Fibroblast of the aortic adventitia (primary cell): Measurements from ENCODE around the gene SLC25A44. TPM values are rescaled to one million over a fixed set of nuclear protein-coding genes. Genes with fewer than 3 reads are reported as not detected.

Experiments used
- DNase-seq: peaks from one replicate; pipeline ENCODE4 v3.0.0-alpha.2; 2010; ENCODE audit warnings: low read depth
- H3K4me3 ChIP-seq: 2 replicates; pipeline ENCODE4 v1.5.1; 2011; ENCODE audit warnings: low read depth, mild to moderate bottlenecking, control low read depth, low read length, moderate library complexity
- CTCF ChIP-seq: IDR thresholded peaks from 2 replicates; pipeline ENCODE4 v1.5.1; 2011; ENCODE audit warnings: mild to moderate bottlenecking, low read length, control low read depth, inconsistent platforms; ENCODE audit not compliant: insufficient read depth
- total RNA-seq: library from RNA; depleted of rRNA; stranded (reverse); fragments of >200 nt; gene quantifications from 2 replicates; pipeline ENCODE4 v1.2.3, GENCODE V29; 2012; ENCODE audit warnings: low replicate concordance

SLC25A44 gene
- total RNA-seq, 1 donor = 14.5 TPM

DNA sequence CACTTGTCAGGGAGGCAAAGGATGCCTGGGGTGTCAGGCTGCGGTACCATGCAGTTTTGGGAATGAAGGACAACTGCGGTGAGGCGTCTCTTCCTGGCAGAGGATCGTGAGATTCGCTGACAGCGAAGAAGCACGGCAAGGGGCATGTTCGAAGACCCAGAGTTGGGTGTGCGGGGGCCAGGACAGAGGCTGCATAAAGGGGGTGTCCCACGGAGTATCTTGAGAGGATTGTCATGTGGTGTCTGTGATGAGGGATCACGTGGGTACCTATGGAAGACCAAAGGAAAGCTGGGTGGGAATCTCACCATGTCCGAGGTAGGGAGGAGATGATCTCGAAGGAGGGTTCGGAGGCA is 372 bp downstream of the SLC25A44 start:
- peak overlapping the region; percentile 98 for H3K4me3 ChIP-seq
- peak; percentile 15 for DNase-seq
- no peak for TF ChIP-seq CTCF

GRCh38 chr1:156195853-156196252 is 1.9 kb downstream of the SLC25A44 start:
- H3K4me3 ChIP-seq = no peak overlapping the region
- DNase-seq = no peak
- TF ChIP-seq CTCF = no peak

DNA sequence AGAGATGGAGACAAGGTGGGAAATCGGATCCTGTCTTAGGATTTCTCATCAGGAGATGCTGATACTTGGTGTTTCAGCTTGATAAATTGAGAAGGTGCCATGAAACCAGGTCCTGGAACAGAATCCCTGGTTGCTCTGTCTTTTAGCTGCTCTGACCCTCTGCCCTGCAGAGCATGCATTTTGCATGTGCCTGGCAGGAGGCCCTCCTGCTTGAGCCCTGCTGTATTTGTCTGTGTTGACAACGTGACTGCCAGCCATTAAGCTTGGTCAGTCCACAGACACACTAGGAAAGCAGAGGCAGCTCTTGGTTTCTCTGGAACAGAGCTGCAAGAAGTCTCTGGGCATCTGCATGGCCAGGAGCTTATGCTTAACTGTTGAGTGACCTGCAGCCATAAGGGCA is 2.5 kb downstream of the SLC25A44 start:
- DNase-seq = no peak
- no peak overlapping the region for H3K4me3 ChIP-seq
- no peak for TF ChIP-seq CTCF

- no peak for TF ChIP-seq CTCF
- H3K4me3 ChIP-seq = no peak overlapping the region
- no peak for DNase-seq
These were observed 5.0 kb downstream of the SLC25A44 start for GRCh38 chr1:156198831-156199349.

DNA sequence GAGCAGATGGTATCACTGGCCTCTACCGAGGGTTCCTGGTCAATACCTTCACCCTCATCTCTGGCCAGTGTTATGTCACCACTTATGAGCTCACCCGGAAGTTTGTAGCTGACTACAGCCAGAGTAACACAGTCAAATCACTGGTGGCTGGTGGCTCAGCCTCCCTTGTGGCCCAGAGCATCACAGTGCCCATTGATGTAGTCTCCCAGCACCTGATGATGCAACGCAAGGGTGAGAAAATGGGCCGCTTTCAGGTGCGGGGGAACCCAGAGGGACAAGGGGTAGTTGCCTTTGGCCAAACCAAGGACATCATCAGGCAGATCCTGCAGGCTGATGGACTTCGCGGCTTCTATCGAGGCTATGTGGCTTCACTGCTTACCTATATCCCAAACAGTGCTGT is 6.1 kb downstream of the SLC25A44 start:
- no peak overlapping the region for H3K4me3 ChIP-seq
- no peak for TF ChIP-seq CTCF
- no peak for DNase-seq

GRCh38 chr1:156203331-156203730 is 9.4 kb downstream of the SLC25A44 start:
- peak; percentile 92 for DNase-seq
- no peak overlapping the region for H3K4me3 ChIP-seq
- TF ChIP-seq CTCF = no peak

DNA sequence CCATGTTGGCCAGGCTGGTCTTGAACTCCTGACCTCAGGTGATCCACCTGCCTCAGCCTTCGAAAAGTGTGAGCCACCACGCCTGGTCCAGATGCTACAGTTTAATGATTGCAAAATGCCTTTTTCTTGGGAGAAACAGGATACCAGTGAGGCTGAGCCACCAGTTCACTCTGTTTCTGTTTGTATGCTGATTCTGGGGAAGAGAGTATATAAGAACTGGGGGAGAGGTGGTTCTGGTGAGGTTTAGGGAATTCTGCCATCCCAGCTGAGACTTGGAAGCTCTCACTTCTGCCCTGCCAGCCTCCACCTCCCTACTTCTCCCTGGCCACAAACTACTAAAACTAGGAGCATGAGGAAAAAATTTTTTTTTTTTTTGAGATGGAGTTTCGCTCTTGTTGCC is 10.8 kb downstream of the SLC25A44 start:
- no peak for TF ChIP-seq CTCF
- no peak overlapping the region for H3K4me3 ChIP-seq
- peak; percentile 34 for DNase-seq
